SW 1271 (cell line): ENCODE data around the gene POMGNT2.

Experiments used
- DNase-seq, 2 experiments: peaks; one replicate each; lab custom pipeline; 2025; lab: John Stamatoyannopoulos, UW

The POMGNT2 gene

DNA sequence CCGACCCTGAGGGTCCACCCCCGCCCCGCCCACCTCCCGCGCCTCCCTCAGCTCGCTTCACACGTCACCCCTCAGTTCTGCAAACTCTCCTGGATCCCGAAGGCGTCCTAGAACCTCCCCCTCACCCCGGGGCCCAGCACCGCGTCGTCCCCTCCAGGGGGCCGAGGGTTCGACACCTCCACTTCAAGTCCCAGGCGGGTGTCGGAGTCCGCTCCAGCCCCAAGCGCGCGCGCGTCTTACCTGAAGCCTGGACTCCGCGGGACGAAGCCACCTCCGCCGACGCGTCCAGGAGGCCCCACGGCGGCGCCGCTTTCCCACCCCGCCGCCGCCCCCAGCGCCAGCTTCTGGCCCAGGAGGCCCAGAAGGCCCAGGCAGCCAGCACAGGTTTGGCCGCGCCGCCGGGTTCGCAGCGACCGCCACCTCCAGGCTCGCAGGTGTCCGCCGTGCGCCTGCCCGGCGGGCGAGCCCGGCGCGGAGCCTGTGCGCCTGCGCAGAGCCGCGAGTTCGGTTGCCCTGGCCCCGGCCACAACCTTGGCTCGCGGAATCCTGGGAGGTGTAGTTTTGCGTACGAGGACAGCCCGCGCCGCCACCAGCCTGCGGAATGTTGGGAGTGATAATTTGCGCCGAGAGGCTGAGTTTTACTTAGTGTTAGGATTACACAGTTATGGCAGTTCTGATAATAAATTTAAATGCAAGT lies at the start of gene POMGNT2:
Gene POMGNT2 (minus strand): TSS at position 484 of the 697 bp plus-strand sequence. CDS start 24,648 bp downstream, outside the sequence.
- DNase-seq = peak; percentile 46 to 88

- no peak for DNase-seq
These were observed 49.1 kb upstream of the POMGNT2 start for GRCh38 chr3:43154980-43155379.

GRCh38 chr3:43153216-43154083 lies 47.6 kb upstream of the POMGNT2 start:
- DNase-seq = no peak

GRCh38 chr3:43152649-43153048 lies 46.8 kb upstream of the POMGNT2 start:
- no peak for DNase-seq

DNA sequence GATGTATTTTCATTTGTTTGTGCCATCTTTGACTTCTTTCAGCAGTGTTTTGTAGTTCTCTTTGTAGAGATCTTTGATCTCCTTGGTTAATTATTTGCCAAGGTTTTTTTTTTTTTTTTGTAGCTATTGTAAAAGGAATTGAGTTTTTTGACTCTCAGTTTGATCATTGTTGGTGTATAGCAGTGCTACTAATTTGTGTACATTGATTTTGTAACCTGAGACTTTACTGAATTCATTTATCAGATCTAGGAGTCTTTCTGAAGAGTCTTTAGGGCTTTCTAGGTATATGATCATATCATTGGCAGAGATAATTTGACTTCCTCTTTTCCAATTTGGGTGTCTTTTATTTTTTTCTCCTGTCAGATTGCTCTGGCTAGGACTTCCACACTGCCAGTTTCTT lies 42.2 kb upstream of the POMGNT2 start:
- no peak for DNase-seq

GRCh38 chr3:43146599-43146998 lies 40.7 kb upstream of the POMGNT2 start:
- DNase-seq = no peak

DNA sequence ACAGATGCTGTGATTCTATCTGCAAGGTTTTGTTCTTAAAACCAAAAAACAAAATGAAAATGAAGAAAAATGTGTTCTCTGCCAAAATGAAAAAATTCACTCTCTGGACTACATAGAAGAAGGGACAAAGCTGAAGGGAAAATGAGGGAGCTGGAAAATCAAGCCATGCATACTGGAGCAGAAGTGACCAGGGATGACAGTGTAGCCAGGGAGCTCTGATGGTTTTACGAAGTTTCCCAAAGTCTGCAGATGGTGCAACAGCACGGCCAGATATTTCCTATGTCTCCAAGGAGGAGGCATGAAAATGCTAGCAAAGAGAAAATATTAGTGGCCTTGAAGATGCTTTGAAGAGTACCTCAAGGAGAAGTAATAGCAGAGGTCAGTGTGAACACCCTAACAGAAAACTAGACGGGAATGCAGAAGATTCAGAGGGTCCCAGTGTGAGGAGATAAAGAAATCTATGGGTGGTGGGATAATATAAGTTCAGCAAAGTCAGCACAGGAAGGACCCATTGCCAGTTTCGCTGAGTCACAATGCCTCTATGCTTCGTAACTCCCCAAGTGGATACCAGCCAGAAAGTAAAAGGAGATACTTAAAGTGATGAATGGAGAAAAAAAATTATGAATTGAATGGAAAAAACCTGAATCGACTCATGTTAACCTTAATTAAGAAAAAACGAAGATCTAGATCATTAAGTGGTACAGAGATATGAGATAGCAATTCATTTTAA lies 39.0 kb upstream of the POMGNT2 start:
- DNase-seq = no peak

DNA sequence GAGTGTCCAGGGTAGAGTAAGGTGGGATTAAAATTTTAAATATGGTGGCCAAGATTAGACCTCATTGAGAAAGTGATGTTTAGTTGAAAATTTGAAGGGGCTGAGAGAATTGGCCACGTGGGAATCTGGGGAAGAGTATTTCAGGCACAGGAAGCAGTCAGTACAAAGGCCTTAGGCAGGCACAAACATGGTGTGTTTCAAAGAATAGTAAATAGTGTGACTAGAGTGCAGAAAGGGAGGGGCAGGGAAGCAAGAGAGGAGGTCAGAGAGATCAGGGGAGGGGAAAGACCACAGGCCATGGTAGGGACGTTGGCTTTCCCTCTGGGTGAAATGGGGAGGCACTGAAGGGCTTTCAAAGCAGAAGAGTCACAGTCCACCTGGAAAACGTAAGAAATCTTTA lies 36.6 kb upstream of the POMGNT2 start:
- no peak for DNase-seq

- DNase-seq = no peak
These were observed 32.8 kb upstream of the POMGNT2 start for GRCh38 chr3:43138488-43139231.

DNA sequence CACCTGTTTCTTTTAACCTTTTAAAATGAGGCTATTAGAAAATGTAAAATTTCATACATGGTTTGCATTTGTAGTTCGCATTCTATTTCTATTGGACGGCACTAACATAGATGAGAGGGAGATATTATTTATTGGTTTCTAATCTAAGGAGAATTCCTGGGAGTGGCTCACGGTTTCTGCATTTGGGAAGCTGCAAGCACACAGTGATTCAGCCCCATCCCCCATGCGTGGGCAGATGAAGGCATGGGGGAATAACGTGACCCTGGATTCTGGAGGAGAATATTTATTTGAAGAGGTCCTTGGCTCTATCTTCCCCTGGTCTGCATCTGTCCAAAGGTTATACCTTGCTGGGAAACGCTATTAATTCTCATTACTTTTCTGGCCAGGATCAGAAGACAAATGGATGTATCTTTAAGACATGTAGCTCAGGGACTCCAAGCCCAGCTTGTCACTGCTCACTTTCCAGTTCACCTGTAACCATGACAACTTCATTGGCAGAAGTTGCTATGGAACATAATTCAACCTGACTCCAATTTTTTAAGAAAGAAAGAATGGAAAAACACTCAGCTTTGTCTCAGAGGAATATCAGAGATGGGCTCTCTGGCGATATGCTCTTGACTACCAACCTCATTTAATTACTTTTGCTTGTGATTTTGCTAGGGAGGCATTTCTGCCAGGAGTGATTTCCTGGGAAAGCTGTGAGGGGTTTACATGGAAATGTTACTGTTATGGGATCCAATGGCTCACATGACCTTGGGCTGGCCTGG lies 27.2 kb upstream of the POMGNT2 start:
- DNase-seq = no peak

GRCh38 chr3:43132193-43132592 lies 26.3 kb upstream of the POMGNT2 start:
- DNase-seq = no peak

- DNase-seq = no peak
These were observed 22.6 kb upstream of the POMGNT2 start for GRCh38 chr3:43128464-43128863.

- no peak for DNase-seq
These were observed 20.7 kb upstream of the POMGNT2 start for GRCh38 chr3:43126536-43126935.

GRCh38 chr3:43123895-43124294 lies 18.0 kb upstream of the POMGNT2 start:
- DNase-seq = no peak

- no peak for DNase-seq
These were observed 15.1 kb upstream of the POMGNT2 start for GRCh38 chr3:43120937-43121336.

- no peak for DNase-seq
These were observed 11.4 kb upstream of the POMGNT2 start for GRCh38 chr3:43117257-43117656.

DNA sequence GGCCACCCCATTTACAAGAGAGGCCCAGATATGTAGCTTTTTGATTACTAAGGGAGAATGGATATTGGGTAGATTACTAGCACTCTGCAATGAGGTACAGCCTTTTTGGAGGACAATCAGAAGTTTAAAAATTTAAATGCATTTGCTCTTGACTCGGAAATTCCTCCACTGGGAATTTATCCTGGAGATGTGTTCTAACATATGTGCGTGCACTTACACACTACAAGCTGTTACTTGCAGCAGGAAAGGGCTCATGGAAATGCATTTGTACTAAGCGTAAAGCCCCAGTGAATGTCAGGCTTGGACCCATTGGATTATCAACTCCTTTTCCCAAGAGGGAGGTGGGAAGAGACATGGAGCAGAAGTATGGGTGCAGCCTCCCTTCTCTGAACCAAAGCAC lies 7.8 kb upstream of the POMGNT2 start:
- no peak for DNase-seq

DNA sequence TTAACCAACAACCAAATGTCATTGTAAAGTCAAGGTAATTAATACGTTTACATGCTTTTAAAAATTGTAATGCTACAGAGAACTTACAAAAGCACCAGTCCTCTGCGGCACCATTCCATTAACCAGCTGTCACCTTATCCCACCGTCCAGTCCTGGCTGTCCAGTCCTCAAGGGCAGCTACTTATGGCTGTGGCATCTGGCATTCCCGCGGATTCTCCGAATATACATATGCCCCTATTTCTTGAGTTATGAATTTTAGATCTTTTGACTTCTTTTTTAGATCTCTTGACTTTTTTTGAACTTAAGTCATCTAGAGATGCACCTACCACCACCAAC lies 382 bp upstream of the POMGNT2 start:
- DNase-seq = no peak

GRCh38 chr3:43104660-43105595 lies 951 bp downstream of the POMGNT2 start:
- DNase-seq = no peak

GRCh38 chr3:43104039-43104438 lies 1.8 kb downstream of the POMGNT2 start:
- DNase-seq = no peak
